T-helper 9 cell (primary cell): ENCODE results near the gene DBH.
"Not testable (repeated sequence)": the region's sequence is repeated elsewhere in the genome, so short reads cannot be mapped to it uniquely, and the experiment has no call there.

Experiments
- DNase-seq: peaks from one replicate; pipeline ENCODE4 v3.0.0-alpha.2; 2020

DBH gene

GRCh38 chr9:133604856-133605255, 31.3 kb upstream of the DBH start:
- no peak for DNase-seq

GRCh38 chr9:133605446-133605845, 30.7 kb upstream of the DBH start:
- no peak for DNase-seq

GRCh38 chr9:133605856-133606707, 30.1 kb upstream of the DBH start:
- no peak for DNase-seq

GRCh38 chr9:133606708-133607025, 29.5 kb upstream of the DBH start:
- no peak for DNase-seq

- no peak for DNase-seq
These were observed 28.8 kb upstream of the DBH start for GRCh38 chr9:133607381-133607780.

- no peak for DNase-seq
These were observed 28.2 kb upstream of the DBH start for GRCh38 chr9:133607976-133608375.

GRCh38 chr9:133608382-133608781, 27.8 kb upstream of the DBH start:
- no peak for DNase-seq

- no peak for DNase-seq
These were observed 27.3 kb upstream of the DBH start for GRCh38 chr9:133608889-133609288.

- peak; percentile 9 for DNase-seq
These were observed 26.7 kb upstream of the DBH start, which contains the start of gene FAM163B for GRCh38 chr9:133609311-133610098. TSS of gene FAM163B (minus strand) at chr9:133609389. CDS start at chr9:133580223, 29,166 bp downstream.

- DNase-seq = no peak
These were observed 25.3 kb upstream of the DBH start for GRCh38 chr9:133610845-133611244.

- DNase-seq = no peak
These were observed 24.1 kb upstream of the DBH start for GRCh38 chr9:133612051-133612450.

- no peak for DNase-seq
These were observed 23.3 kb upstream of the DBH start for GRCh38 chr9:133612816-133613215.

- DNase-seq = no peak
These were observed 22.7 kb upstream of the DBH start for GRCh38 chr9:133613432-133613831.

GRCh38 chr9:133614056-133614455, 22.1 kb upstream of the DBH start:
- no peak for DNase-seq

GRCh38 chr9:133614678-133615077, 21.5 kb upstream of the DBH start:
- no peak for DNase-seq

GRCh38 chr9:133615186-133615585, 21.0 kb upstream of the DBH start:
- no peak for DNase-seq

GRCh38 chr9:133615606-133616188, 20.5 kb upstream of the DBH start:
- no peak for DNase-seq

- no peak for DNase-seq
These were observed 19.3 kb upstream of the DBH start for GRCh38 chr9:133616643-133617405.

- no peak for DNase-seq
These were observed 17.4 kb upstream of the DBH start for GRCh38 chr9:133618726-133619125.

GRCh38 chr9:133619791-133620190, 16.4 kb upstream of the DBH start:
- peak; percentile 36 for DNase-seq

GRCh38 chr9:133621725-133622267, 14.4 kb upstream of the DBH start:
- no peak for DNase-seq

- no peak for DNase-seq
These were observed 13.6 kb upstream of the DBH start for GRCh38 chr9:133622555-133622954.

GRCh38 chr9:133626008-133626407, 10.2 kb upstream of the DBH start:
- DNase-seq = not testable (repeated sequence)
